ENCODE results near the gene DOCK11.
A peak's percentile ranks its signal among the peaks of the same experiment; 100 is the strongest.
"Not testable (repeated sequence)": the region's sequence is repeated elsewhere in the genome, so short reads cannot be mapped to it uniquely, and the experiment has no call there.

Gene DOCK11

DNA sequence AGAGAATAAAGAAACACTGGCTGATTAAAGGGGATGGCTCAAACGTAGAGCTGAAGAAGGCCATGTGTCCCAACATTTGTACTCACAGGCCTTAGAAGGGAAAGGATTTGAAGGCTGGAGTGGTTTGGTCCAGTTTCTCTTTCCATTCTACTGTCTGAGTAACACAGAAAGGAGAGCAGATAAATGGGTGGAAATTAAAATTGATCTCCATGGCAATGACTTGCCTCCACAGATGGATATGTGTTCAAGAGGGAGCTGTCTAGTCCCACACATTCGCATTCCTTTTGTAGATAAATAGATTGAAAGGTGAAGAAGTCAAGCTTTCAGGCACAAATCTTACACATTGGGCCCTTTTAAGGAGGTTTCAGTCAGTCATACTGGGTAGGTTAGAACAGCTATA, 74.6 kb downstream of the DOCK11 start:
- no peak for DNase-seq (ENCODE audit: low read depth in 2 of 2)

DNA sequence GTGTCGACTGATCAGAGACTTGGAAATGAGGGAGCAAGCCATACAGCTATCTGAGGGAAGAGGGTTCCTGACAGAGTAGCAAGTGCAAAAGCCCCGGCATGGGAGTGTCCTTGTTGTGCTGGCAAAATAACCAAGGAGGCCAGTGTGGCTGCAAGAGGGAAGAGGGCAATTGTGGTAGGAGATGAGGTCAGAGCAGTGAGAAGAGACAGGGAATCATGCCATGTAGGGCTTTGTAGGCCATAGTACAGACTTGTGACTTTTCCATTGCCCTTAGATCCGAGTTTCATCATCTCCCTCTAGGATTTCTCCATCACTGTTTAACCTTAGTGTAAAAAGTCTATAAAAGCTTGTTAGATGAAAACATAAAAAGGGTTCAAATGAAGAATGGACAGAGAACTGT, 76.2 kb downstream of the DOCK11 start:
- no peak for DNase-seq (ENCODE audit: low read depth in 2 of 2)

DNA sequence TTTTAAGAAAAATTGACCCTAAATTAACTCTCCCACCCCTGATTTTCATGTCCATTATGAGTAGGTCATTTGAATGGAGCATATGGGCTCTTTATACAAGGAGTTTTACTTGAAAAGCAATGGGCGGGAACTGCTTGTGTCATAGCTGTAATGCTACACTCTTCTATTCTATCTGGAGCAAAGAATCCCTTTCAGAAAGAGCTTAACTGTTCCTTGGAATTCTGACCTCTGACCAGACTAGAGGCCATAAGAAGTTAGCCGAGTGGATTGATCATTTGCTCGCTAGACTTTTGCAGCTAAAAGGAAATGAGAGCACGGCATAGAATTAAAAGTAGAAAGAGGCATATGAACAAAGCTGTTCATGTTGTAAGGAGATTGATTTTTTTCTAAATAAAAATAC, 79.1 kb downstream of the DOCK11 start:
- no peak for DNase-seq (ENCODE audit: low read depth in 2 of 2)

DNA sequence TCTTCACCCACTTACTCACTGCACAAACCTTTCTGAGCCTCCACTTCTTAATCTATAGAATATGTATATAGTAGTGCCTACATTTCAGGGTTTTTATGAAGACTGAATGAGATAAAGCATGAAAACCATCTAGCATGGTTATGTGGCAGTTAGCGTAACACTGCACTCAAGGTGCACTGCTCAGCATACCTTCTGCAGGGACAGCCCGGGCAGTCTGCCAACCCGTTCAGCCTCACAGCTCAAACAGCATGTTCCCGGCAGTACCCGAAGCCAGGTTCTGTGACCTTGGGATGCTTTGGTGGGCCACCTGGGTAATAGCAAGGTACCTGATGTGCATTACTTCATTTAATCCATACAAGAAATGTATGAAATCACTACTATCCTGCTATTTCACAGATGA, 81.4 kb downstream of the DOCK11 start:
- no peak for DNase-seq (ENCODE audit: low read depth in 2 of 2)

DNA sequence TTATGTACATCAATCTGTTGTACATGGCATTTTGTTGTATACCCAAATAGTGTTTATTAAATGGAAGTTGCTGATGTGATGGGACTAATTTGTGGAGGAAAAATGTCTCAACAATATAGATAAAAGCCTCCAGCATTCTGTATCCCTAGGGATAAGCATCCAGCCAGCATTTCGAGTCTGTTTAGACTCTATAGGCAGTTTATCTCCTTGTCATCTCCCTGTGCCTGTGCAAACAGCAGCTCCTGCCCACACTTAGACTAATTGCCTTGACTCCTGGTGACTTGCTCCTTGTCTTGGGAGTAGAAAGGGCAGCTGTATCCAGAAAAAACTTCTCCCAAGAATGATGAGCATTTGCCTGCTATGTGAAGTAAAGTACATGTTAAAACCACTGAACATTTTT, 83.8 kb downstream of the DOCK11 start:
- no peak for DNase-seq (ENCODE audit: low read depth in 2 of 2)

DNA sequence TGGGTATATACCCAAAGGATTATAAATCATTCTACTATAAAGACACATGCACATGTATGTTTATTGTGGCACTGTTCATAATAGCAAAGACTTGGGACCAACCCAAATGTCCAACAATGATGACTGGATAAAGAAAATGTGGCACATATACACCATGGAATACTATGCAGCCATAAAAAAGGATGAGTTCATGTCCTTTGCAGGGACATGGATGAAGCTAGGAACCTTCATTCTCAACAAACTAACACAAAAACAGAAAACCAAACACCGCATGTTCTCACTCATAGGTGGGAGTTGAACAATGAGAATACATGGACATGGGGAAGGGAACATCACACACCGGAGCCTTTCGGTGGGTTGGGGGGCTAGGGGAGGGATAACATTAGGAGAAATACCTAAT, 87.3 kb downstream of the DOCK11 start:
- not testable (repeated sequence) for DNase-seq (ENCODE audit: low read depth in 2 of 2)

DNA sequence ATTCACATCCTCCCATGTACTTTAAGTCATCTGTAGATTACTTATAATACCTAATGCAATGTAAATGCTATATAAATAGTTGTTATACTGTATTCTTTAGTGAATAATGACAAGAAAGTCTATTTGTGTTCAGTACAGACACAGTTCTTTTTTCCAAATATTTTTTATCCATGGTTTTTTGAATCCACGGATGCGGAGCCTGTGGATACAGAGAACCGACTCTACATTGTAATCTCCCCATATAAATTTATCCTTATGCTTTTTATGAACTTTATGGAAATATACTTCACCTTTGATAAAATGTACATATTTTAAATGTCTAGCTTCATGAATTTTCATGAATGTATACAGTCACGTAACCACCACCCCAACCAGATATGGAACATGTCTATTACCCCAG, 88.2 kb downstream of the DOCK11 start:
- no peak for DNase-seq (ENCODE audit: low read depth in 2 of 2)

DNA sequence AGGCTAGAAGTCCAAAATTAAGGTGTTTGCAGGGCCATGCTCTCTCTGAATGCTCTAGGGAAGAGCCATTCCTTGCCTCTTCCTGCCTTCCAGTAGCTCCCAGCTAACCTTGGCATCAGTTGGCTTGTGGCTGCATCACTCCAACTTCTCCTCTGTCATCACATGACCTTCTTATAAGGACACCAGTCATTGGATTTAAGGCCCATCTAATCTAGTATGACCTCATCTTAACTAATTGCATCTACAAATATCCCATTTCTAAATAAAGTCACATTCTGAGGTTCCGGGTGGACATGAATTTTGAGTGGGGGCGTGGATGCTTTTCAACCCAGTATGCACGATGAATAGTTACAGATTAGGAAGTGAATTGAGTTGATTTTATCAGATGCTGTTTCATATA, 89.7 kb downstream of the DOCK11 start:
- DNase-seq (ENCODE audit: low read depth in 2 of 2) = no peak

DNA sequence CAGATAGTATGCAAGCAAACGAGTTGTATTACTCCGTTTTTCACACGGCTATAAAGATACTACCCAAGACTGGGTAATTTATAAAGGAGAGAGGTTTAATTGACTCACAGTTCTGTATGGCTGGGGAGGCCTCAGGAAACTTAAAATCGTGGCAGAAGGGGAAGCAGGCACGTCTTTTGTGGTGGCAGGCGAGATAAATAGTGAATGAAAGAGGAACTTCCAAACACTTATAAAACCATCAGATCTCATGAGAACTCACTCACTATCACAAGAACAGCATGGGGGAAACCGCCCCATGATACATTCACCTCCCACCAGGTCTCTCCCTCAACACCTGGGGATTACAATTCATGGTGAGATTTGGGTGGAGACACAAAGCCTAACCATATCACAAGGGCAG, 90.6 kb downstream of the DOCK11 start:
- DNase-seq (ENCODE audit: low read depth in 2 of 2) = not testable (repeated sequence)

DNA sequence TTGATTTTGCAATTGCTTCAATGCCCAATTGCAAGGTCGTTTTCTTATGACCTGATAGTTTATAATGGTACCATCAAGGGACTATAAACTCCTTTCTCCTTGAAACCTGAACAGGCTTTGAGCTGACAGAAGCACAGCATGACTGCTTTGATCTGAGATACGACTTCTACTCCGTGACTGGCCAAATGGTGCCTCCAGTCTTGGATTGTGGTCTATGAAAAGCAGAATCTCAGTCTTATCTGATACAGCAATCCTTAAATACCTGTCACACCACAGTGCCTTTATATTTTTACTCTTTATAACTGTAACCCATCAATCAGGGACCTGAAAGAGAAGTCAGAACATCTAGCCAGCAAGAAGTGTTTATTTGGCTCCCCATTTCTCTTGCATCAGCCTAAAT, 93.1 kb downstream of the DOCK11 start:
- DNase-seq (ENCODE audit: low read depth in 2 of 2) = no peak

DNA sequence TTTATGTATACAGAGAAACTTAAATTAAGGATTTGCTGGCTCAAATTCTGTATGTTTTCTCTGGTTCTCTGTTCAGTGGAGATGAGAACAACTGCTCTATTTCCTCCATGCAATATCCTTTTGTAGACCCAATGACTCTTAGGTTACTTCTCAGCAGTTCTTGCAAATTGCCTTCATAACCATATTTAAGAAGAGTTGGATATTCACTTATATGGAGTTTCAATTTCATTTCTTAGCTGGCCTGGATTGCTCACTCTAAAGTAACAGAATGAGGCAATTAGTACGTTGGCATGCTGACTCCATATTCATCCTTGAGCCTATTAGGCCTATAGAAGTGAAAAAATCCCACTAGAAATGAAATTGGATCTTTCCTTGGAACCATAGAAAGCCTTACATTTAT, 93.6 kb downstream of the DOCK11 start:
- DNase-seq (ENCODE audit: low read depth in 2 of 2) = no peak

DNA sequence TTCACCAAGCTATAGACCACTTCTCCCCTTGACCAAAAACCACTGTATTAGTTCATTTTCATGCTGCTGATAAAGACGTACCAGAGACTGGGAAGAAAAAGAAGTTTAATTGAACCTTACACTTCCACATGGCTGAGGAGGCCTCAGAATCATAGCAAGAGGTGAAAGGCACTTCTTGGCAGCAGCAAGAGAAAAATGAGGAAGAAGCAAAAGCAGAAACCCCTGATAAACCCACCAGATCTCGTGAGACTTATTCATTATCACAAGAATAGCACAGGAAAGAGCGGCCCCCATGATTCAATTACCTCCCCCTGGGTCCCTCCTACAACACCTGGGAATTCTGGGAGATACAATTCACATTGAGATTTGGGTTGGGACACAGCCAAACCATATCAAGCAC, 97.8 kb downstream of the DOCK11 start:
- no peak for DNase-seq (ENCODE audit: low read depth in 2 of 2)

DNA sequence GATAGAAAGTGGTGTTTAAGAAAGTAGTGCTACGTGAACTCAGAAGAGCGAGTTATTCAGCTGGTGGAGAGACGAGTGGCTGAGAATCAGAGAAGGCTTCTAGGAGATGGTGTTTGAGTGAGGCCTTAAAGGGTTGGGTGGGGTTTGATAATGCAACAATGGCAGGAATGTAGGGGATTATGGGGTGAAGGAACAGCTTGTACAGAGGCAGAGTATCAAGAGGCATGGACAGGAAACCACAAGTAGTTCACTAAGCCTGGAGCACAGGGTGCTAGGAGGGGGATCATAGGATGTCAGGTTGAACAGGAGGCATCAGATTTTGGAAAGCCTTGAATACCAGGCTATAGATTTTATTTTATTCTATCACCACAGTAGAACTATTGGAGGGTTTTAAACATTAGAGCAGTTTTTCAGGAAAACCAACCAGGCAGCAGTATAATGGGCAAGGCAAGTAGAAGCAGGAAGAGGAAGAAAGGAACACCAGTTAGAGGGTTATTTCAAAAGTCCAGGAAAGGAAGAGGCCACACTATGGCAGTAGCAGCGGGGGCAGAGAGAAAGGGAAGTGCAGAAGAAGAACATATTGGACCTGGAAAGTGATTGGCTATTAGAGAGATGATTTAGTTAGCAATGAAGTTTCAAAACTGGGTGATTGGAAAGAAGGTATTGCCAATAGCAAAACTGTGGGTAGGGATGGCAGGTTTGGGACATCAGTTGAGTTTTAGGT, 99.2 kb downstream of the DOCK11 start:
- DNase-seq (ENCODE audit: low read depth in 2 of 2) = no peak

DNA sequence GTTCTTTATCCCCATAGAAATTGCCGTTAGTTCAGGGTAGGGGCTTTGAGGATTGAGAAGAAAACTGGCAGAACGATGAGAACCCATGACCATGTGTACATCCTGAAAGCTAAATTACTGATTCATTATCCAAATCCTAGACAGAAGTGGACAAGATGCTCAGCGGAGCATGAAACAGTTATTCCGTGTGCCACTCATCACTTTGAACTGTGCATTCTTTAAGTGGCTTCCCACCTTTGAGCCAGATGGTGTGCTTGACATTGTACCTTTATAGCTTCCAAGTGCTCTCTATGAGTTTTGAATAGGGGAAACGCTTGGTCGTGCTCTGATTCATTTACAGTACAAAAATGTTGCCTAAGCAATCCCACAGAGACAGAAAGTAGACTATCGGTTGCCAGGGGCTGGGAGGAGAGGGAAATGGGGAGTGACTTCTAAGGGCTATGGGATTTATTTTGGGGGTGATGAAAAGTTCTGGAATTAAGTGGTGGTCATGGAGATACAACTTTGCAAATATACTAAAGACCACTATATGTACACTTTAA, 100.0 kb downstream of the DOCK11 start:
- no peak for DNase-seq (ENCODE audit: low read depth in 2 of 2)

DNA sequence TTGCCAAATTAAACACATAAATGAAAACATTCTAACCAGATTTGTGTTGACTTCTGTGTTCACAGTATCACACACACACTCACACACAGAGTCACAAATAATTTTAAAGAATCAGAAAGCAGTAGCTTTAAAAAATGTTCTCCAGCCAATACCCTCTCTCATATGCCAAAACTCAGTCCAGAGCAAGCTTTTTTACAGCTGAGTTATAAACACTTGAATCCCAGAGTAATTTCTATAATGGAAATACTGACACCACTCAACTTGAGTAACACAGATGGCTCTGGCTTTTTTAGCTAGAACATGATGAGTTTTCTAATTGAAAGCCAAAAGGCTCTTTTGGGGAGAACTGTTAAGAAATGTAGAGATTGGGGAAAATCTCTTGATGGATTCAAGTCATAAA, 100.8 kb downstream of the DOCK11 start:
- no peak for DNase-seq (ENCODE audit: low read depth in 2 of 2)

DNA sequence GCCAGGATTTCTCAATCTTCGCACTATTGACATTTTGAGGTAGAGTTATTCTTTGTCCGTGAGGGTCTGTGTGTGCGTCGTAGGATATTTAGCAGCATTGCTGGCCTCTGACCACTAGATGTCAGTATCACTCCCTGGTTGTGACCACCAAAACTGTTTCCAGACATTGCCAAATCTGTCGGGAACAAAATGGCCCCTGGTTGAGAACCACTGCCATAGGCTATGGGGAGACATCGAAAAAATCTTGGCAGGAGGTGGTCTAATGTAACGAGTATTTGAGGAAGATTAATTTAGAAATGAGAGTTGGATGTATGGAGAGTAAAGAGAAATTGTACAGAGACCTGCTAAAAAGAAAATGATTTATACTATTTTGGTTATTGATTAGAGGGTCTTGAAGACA, 108.4 kb downstream of the DOCK11 start:
- peak; percentile 1 to 4 for DNase-seq (ENCODE audit: low read depth in 2 of 2)

DNA sequence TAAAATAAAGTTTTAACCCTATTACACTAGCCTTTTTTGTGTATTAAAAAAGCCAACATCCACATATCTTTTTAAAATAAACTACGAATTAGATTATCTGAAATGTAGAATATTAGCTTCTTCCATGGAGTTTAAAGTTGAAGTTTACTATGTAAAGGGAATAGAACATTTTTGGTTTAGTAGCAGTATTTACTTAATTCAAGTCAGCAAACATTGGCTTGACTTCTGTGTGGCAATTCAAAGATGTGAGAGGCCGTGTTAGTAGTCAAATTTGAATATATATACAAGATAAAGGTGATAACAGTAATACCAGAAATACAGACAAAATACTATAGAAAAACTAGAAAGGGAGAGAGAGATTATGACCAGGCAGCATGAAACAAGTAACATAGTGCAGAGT, 116.7 kb downstream of the DOCK11 start:
- no peak for DNase-seq (ENCODE audit: low read depth in 2 of 2)

DNA sequence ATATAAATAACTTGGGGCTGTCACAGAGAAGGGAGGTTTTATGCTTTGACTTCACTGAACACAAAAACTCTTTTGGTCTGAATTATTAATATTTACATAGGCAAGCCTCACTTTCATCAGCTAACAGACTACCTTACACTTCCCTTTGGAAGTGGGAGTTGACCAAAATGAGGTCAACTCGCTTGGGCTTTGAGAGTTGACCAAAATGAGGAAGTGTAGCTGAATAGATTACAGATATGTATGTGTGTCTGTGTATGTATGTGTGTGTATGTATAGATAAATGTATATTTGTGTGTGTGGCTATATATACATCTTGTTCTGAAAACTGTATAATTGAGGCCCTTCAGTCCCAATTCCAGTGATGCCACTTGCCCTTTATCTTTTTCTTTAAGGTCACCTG, 118.5 kb downstream of the DOCK11 start:
- no peak for DNase-seq (ENCODE audit: low read depth in 2 of 2)

DNA sequence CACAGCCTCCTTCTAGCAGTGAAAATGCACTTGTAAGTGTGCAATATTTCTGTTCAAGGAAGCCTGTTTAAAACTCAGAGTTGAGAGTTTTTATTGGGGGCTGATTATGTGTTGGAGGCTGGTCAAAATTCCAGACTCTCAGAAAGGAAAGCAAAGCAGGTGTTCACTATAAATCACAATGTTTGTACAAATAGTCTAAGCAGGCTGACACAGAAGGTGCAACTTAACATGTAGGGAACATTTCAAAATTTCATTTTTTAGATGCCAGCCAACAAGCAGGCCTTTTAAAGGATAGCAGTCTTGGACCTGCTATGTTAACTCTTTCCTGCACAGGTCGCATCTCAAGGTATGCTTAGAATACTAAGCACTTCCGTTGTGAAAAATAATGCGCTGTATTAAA, 119.5 kb downstream of the DOCK11 start:
- no peak for DNase-seq (ENCODE audit: low read depth in 2 of 2)

DNA sequence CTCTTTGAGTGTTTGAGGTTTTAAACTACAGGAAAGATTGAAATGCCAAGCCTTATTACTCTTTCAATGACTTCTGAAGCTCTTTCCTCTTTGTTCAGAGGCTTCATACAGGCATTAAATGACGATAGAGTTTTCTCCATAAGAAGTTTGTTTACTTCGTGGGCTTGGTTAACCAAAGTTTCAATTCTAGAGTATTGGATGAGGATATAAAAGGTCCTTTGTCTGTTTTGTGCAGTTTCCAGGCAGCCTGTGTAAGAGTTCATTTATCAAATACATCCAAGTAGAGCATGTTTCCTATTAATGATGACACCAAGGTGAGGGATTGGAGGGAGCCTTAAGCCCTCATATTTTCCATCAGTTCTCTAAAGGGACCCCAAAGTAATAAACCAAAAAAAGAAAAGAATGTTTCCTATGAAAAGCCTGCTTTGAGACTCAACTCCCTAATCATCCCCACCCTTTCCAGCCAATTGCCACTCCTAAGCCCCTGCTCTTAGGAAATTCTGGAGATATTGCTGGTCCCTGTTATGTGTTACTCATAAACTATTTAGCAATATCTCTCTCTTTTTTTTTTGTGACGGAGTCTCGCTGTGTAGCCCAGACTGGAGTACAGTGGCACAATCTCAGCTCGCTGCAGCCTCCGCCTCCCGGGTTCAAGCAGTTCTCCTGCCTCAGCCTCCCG, 125.6 kb downstream of the DOCK11 start:
- no peak for DNase-seq (ENCODE audit: low read depth in 2 of 2)

DNA sequence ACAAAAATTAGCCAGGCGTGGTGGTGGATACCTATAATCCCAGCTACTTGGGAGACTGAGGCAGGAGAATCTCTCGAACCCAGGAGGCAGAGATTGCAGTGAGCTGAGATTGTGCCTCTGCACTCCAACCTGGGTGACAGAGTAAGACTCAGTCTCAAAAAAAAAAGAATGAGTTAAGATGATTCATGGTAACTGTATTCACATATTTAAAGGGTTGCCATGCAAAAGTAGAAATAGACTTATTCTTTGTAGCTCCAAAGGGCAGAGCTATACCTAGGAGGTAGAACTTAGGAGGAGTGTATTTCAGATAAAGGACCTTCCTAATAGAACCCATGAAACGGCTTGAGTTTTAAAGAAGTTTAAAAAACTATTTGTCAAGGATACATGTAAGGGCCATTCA, 127.4 kb downstream of the DOCK11 start:
- no peak for DNase-seq (ENCODE audit: low read depth in 2 of 2)

DNA sequence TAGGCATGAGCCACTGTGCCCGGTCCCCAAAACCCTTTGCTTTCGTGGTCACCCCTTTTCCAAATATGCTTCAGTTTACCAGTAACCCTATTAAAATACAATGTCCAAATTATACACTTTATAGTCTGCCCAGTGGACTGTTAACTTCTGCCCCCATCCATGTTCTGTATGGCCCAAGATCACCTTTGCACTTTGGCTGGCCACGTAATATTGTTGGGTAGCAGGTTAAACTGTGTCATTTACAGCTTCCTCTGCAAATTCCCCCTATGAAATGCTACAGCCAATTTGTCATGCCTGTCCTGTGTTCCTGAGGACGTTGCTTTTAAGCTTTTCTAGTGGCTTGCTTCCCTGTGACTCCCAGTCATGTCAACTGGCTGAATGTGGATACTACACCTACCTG, 130.7 kb downstream of the DOCK11 start:
- DNase-seq (ENCODE audit: low read depth in 2 of 2) = no peak

DNA sequence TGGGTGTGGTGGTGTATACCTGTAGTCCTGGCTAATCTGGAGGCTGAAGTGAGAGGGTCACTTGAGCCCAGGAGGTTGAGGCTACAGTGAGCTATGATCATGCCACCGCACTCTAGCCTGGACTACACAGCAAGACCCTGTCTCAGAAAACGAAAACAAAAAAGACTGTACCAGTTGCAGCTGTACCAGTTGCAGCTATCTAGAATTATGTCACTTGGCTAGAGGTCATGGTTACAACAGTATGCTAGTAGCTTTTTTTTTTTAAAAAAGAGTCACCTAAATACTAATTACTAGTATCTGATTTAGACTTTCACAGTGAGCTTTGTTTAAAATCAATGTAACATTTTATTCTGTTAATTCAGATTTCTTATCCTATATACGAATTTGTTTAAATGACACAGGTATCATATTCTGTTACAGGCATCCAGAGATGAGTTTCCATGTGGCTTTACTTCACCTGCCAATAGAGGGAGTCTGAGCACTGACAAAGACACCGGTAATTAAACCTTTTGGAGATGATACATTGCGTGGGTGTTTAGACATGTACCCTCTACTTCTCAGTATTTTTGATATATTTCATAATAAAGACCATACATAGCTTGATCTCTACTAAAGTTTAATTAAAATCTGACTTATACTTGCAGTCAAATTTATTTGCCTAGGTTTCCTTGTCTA, 131.6 kb downstream of the DOCK11 start:
- DNase-seq (ENCODE audit: low read depth in 2 of 2) = no peak
